NK-92 treated with Interleukin-12 subunit alpha and Interleukin-12 subunit beta, amount 100 ng/mL, for 24 hours (cell line): ENCODE data around the gene GUCY2D.
"Not testable (repeated sequence)": the region's sequence is repeated elsewhere in the genome, so short reads cannot be mapped to it uniquely, and the experiment has no call there.

Experiments used
- DNase-seq: peaks from one replicate; lab custom pipeline; 2025; lab: John Stamatoyannopoulos, UW

GUCY2D gene

DNA sequence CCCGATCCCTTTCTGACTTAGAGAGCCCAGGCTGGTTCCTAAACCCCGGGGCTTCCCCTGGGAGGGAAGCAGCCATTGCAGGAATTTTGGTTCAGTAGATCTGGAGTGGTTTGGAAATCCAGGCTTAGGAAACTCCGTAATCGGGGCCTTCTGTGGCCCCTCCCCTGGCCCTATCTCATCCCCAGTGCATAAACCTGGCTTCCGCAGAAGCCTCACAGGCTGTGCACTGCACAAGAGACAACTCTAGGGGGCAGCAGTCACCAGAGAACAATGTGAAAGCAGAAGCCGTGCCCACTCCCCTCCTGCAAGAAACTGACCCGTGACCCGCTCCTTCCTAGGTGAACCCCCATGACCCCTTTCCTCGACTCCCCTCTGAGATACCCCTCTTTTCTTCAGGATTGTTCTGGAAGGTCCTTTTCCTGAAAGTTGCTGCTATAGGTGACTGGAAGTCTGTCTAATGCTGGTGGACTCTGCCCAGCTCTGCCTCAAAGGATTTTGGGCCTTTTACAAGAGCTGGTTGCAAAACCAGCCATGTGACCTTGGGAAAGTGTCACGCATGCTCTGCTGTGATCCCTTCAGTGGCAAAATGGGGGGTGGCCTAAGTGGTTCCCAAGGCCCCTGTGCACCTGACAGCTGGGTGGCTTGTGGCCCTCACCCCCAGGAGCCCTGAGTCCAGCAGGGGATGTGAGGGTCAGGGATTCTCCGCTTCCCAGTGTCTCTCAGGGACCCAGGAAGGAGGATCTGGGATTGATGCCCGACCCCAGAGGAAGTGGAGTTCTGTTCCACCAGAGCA lies 14.4 kb downstream of the GUCY2D start:
- DNase-seq: no peak

DNA sequence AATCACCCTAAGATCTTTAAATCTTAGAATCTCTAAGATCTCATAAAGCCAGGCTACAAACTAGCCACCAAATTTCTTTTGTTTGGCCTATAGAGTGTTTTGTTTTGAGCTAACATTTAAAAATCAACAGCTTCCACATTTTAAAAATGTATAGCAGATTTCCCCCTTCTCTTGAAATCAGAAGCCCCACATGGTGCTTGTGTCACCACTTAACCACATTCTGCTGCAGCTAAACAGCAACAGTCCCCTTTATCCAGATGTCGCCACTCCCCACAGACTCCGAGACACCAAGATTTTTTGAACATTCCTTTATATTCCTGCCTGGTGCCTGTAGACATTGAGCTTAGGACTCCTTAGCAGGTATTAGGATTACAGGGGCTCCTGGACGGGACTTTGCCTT lies 16.0 kb downstream of the GUCY2D start:
- no peak for DNase-seq

DNA sequence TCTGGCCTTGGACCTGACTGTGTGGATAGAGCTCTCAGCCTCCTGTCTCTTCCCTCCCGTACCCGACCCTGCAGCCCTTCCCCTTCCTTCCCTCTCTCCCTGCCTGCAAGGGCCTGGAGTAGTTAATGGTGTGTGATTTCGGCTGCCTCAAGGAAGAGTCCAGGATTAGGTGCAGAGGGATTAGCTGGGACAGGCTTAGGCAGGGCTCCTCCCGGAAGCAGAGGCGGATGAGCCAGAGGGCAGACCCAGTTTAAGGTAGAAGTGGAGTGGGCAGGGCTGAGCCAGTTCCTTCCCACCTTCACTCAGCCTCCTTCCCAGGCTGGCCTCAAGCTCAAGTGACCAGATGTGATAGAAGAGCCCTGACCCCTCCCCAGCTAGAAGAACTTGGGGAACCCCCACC lies 16.8 kb downstream of the GUCY2D start:
- no peak for DNase-seq

DNA sequence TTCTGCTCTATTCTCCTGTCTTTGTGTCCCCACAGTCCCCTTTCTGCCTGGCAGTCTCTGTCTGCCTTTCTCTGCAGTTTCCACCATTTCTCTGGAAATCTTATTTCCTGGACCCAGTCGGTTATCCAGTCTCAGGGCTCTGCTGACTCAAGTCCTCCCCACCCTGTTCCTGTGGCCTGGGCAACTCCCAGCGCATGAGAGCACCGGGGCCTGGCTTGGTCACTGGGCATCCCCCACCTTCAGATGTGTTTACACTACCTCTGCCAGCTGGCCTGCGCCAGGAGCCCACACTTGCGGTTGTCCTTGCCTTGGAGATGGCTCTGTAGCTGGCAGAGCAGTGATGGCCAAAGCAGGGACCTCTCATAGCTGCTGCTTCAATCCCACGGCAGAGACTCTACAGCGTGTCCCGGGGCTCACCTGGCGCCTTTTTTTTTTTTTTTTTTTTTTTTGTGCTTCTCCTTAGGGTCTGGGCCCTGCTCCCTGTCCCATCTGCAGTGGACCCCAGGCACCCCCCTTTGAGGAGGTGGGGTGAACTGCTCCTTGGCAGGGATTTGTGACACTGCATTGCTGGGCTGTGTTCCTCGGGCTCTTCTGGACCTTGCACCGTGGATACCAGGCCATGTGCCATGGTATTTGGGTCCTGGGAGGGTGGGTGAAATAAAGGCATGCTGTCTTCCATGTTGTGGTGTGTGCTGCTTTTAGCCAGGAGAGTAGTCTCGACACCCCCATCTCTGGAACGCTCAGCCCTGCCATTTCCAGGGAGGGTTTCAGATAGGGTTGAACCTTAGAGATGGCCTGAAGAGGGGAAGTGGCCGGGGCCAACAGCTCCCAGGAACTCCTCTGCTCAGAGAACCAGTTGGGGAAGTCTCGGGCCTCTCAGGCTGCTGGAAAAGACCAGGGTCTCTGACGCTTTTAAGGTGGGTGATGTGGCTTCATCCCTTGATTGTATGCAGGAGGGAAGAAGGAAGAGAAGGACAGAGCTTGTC lies 17.5 kb downstream of the GUCY2D start:
- no peak for DNase-seq

DNA sequence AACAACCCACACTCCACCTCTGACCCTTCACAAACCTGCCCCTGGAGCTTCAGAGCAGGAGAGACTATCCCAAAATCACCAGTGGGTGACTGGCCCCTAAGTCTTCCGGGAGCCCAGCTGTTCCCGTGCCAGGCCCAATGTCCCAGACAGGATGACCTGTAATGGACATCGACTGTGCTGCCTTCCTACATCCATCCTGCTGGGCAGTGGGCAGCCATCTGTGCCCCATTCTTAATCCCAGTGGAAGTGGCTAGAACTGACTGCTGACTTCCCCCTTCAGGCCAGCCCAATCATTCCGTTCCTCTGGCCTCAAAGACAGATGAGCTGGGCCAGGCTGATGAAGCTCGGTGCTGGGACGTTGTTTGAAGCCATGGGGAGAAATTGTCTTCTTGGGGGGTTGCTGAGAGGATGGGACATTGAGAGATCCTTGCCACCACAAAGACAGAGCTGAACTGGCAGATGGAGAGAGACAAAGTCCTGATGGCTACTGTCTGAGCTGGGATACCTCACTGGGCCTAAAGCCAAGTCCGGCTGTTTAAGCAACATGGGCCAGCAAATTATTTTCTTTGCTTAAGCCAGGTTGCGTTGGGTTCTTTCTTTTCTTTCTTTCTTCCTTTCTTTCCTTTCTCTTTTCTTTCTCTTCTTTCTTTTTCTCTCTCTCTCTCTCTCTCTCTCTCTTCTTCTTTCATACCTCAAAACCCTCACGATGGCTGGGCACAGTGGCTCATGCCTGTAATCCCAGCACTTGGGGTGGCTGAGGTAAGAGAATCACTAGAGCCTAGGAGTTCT lies 18.6 kb downstream of the GUCY2D start:
- no peak for DNase-seq

DNA sequence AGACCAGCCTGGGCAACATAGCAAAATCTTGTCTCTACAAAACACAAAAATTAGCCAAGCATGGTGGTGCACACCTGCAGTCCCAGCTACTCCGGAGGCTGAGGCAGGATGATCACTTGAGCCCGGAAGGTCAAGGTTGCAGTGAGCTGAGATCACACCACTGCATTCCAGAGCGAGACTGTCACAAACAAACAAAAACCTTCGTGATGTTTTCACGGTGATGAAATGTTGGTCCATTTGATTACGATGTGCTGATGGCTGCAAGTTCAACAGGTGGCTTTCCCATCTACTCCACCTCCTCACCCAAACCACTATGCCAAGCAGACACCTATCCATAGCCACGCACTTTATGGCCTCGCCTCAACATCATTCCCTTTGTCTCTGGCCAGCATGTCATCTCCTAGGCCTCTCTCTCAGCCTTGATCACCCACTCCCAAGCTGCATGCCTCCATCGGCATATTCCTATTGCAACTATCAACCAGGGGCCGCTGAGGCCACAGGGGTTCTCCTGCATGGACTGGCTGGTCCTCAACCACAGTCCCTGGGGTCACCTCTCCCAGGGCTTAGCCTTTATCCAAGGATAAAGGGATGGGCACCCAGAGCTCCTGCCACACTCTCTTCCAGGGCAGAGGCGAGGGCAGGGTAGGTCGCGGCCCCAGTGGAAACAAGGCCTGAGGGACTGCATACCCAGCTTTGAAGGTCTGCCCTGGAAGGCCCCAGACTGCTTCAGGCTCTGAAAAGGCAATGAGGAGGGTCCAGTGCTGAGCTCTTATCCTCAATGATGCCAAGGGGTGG lies 19.3 kb downstream of the GUCY2D start:
- DNase-seq: no peak

DNA sequence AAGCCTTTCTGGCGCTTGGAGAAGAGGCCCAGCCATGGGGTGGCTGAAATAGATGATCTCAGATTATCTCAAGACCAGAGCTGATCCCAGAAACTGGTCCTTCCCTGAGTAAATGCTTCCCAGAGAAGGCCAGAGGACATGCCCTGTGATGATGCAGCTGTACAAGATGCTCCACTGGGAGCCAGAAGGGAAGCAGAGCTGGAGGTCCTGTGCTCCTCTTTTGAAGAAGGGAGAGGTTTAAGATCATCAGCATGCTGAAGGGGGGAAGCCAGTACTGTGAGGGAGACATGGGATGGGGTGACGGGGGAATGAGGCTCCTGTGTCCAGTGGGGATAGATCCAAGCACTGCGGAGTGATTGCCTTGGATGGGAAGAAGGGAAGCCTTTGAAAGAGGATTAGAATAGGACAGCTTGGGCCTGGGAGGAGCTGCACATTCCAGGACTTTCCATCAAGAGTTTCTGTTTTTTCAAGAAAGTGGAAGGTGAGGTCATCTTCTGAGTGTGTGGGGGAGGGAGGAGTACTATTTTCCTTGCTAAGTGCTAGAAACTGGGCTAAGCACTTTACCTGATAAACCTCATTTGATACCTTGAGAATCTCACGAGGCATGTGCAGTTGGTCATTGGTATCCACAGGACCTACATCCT lies 20.1 kb downstream of the GUCY2D start:
- DNase-seq: no peak

DNA sequence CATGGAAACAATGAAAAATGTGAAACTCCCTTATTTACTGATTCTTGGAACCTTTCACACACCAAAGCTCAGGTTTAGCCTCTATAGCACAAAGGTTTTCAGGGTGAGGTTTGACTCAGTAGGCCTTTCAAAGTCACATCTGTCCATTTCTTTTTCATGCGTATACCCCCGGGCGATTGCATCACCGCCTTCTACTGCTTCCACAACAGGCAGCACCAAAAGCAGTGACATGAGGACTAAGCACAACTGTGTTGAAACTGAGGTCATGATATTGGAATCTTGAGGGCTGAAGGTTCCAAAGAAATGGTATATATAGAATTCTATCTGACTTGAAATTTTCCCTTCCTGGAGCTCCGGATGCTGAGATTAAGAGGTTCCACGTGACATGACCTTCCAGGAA lies 21.7 kb downstream of the GUCY2D start:
- DNase-seq: not testable (repeated sequence)

DNA sequence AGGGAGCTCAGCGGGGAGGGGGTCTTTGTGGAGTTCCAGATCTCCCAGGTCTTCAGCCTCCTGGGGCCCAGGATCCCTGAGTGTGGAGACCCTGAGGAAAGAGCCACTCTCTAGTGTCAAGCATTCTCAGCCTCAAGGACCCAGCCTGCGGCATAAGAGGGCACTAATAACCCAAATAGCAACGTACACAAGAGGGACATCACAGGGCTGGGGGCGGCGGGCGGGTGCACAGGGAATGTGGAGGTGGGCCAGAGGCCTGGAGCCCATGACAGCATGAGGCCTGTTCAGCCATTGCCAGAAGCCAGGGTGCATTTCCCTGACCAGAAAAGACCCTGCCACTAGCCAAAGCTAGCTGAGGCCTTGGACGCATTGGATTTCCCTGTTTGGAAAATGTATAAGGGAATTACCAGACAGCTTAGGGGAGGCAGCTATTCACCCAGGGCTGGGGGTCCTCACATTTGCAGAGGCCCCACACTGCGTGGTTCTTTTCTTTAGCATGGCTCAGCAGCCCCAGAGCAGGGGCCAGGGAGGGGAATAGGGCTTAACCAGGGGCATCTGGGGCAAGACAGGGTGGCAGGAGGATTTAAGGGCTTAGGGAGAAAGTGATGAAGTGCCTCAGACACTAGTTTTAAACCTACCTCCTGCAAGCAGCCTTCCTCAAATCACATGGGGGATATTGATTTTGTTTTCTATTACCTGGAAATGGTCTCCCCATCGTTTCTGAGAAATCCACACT lies 22.9 kb downstream of the GUCY2D start:
- DNase-seq: no peak

DNA sequence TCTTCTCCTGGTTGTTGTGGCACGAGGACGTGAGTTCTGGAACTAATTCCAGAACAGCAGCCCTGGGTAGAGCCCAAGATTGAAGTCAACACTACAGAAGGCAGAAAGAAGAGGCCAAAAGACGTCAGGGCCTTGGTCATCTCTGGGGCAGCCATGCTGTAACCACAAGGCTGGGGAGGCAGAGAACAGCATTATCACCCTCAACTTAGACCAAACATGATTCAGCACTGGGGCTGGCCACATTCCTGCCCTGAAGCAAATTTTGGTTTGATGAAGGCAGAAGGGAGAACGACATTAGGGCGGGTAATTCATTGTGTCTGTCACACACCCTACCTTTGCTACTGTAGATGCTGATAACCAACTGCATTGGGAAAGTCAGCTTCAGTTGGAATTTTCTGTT lies 26.7 kb downstream of the GUCY2D start:
- DNase-seq: no peak

DNA sequence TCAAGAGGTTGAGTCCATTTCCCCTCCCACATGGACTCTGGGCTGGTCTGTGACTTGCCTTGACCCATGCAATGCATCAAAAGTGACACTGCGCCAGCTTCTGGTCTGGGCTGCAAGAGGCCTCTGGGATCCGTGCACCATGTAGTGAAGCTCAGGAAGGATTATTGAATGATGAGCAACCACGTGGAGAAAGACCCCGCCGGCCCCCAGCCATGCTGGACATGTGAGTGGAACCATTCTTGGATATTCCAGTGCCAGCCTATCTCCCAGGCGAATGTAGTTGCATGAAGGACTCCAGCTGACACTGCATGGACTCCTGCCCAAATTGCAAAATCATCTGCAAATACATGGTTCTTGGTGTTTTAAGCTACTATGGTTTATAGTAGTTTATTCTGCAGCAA lies 28.8 kb downstream of the GUCY2D start:
- no peak for DNase-seq

DNA sequence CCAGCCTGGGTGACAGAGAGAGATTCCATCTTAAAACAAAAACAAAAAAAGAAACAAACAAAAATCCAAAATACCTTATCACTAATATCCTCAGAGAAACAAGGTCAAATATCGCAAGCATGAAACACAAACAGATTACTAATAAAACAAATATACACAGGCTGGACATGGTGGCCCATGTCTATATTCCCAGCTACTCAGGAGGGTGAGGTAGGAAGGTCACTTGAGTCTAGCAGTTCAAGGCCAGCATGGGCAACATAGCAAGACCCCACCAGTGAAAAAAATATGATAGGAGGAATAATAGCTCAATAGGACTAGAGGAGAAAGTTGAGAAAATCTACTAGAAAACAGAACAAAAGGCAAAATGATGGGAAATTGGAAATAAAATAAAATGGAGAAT lies 29.5 kb downstream of the GUCY2D start:
- no peak for DNase-seq

DNA sequence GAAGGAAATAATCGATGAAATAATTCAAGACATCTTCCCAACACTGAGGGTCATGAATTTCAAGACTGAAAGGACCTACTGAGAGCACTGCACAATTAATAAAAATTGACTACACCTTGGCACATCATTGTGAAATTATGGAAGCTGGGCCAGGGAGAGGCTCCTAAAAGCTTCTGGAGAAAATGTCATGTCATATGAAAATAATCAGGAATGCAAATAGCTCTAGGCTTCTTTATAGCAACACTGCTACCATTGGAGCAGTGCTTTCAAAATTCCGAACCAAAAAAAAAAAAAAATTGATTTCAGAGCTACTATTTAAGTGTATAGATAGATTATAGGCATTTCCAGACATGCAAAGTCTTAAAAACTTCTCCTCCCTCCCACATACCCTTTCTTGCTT lies 30.0 kb downstream of the GUCY2D start:
- DNase-seq: no peak

DNA sequence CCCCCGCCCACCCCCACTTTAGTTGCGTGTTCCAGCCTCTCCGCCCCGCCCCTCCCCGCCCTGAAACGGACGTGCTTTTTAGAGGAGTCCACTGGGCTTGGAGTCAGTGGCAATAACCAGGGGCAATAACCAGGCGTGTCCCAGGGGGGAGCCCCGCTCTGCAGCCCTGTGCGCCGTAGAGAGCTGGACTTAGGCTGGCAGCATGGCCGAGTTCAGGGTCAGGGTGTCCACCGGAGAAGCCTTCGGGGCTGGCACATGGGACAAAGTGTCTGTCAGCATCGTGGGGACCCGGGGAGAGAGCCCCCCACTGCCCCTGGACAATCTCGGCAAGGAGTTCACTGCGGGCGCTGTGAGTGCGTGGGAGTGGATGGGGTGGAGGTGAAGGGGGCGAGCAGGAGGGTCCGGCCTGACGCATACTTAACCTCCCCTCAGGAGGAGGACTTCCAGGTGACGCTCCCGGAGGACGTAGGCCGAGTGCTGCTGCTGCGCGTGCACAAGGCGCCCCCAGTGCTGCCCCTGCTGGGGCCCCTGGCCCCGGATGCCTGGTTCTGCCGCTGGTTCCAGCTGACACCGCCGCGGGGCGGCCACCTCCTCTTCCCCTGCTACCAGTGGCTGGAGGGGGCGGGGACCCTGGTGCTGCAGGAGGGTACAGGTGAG lies 36.7 kb downstream of the GUCY2D start, which contains the start of gene ALOX15B:
ALOX15B (plus strand) TSS at position 106 of the 657 bp plus-strand sequence; CDS start at position 203, 97 bp downstream.
- no peak for DNase-seq

DNA sequence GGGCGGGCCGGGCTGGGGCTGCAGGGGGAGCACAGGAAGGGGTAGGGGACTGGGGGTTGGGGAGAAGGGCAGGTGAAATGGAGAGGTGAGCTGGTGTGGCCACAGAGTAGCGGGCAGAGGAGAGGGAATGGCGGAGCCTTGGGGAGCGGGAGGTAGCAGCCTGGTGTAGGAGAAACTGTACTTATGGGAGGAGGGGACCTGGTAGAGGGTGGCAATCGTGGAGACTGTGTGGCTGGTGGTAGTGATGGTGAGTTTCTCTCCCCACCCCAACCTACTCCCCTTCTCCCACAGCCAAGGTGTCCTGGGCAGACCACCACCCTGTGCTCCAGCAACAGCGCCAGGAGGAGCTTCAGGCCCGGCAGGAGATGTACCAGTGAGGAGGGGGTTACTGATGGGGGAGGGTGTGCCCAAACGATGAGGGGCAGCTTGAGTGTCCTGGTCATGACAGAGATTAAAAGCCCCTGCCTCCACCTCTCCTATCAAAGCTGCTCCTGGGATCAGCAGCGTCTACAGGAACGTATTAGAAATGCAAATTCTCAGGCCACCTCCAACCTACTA lies 37.3 kb downstream of the GUCY2D start:
- no peak for DNase-seq

DNA sequence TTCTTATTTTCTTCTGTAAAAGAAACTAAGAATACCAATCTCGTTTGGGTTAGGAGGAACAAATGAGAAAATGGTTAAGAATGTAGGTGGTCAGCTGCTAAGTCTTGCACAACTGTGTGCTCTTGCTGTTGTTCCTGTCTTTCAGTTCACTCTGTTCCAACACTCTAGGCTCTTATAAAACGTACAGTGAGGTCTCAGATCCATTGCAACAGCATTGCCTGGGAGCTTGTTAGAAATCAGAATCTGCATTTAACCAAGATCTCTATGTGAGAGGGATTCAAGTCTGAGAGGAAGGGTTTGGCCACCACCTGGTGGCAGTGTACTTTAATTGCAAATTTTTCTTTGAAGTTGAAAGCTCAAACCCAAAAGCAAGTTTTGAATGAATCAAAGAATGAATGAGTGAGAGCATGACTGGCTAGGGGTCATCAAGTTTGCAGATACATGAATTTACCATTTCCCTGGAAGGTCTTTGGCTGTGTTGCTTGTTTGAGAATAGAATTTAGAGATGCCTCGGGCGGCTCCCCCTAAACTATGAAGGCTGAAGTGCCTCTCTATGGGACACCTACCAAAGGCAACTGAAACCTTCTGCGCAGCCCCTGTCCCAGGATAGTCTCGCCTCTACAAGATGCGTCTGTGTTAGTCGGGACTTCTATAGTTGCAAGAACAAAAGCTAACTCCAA lies 39.0 kb downstream of the GUCY2D start:
- no peak for DNase-seq

DNA sequence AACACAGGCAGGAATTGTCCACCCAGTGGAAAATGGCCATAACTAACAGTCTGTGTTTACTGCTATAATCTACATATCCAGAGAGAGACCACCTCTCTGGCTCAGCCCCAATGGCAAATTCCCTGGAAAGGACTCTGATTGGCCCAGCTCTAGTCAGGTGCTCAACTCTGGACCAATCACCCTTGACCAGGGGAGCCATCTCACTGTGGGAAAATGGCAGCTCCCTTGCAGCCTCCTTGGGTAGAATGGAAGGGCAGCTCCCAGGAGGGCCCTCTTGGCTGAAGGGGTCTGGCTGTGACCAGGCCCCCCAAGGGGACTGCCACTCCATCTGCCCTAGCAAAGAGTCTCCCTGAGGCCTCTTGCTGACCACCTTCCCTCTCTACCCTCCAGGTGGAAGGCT lies 39.6 kb downstream of the GUCY2D start:
- no peak for DNase-seq
